DOHH2 (cell line): Measurements from ENCODE around the gene DDX21.

Experiments
- CTCF ChIP-seq: fragments of 200-600 bp; sonication (generic); IDR thresholded peaks from one replicate; pipeline ENCODE4 v1.5.1; 2014; ENCODE audit warnings: antibody characterized with exemption, mild to moderate bottlenecking, low read depth, low read length; ENCODE audit not compliant: poor library complexity, severe bottlenecking
- EZH2phosphoT487 ChIP-seq: fragments of 200-600 bp; sonication (generic); IDR thresholded peaks from 2 replicates; pipeline ENCODE4 v1.6.1; 2017; ENCODE audit warnings: borderline replicate concordance, mild to moderate bottlenecking, antibody characterized with exemption, low read length, moderate library complexity, mixed read lengths

GRCh38 chr10:68959695-68960527 lies 3.9 kb downstream of the DDX21 start:
- TF ChIP-seq CTCF, result no peak
- TF ChIP-seq EZH2phosphoT487, result no peak
